ENCODE data around the gene CPEB4.

Gene CPEB4

DNA sequence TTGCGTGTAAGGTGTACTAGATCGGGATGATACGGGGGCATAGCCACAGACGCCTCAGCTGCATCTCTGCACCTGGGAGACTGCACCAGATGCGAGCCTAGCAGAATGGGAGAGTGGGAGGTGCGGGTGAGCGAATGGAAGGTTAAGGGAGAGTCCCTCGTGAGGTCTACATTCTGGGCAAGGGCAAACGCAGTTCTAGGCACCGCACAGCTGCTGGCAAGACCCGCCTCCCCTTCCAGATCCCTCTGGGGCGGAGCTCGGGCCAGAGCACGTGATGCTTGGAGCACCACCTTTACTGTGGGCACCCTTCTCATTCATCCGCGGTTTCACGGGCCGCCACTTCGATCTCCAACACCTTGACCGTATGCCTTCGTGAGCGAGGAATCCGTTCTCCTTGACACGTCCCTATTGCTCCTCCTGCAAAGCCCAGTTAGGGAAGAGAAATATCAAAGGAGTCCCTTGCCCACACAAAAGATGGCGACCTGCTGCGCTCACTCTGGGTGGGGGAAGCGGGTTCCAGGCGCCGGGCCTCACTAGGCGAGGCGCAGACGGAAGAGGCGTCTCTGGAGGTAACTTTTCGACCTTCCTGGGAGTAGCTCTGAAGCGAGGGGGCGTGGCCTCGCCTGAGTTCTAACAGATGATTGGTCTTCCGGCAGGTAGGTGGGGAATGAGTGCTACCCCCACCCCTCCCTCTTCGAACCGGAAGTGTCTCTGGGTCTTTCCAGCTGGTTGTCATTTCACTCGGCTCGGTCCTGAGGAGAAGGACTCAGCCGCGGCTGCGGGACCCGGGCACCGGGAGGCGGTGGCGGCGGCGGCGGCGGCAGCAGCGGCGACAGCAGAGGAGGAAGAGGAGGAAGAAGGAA is at the start of gene CPEB4:
TSS of gene CPEB4 (plus strand) at position 740 of the 863 bp plus-strand sequence. CDS start 1,385 bp downstream, outside the sequence.
- Mint-ChIP-seq H3K36me3 (ENCODE audit: low read depth) (no peaks in the 10 kb centered on the region), H3K27ac (peak within 1 kb of the TSS; percentile 97), H3K9me3 (peaks cover under 1% of the 10 kb centered on the region), H3K27me3 (no peaks in the 10 kb centered on the region), H3K4me1 (peaks cover 78% of the 10 kb centered on the region), H3K4me3 (peak within 1 kb of the TSS; percentile 93)
- DNase-seq (peak; percentile 93), ATAC-seq (peak; percentile 98)

DNA sequence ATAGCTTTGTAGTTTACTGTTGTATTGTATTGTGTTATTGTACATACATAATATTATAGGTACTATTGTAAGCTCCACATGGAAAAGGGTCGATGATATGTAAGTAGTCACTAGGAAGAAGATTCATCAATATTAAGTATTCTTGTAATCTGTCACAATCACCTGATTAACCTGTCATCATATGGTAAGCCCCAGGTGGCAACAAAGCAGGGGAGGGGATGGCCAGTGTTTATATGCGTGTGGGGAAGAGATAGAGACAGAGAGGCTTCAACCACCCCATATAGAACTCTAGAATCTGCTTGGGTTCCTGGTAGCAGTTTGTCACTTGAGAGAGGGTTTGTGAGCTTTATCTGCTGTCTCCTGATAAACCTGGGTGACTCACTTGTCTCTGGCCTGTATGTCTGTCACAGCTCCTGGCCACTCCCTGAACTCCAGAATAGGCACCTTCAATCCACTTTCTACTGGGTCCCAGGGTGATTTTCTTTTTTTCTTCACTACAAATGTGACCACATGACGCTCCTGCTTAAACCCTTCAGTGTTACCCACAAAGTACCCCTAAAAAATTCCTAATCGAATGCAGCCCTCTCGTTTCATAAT is 48.9 kb upstream of the CPEB4 start:
- ATAC-seq (no peak), DNase-seq (no peak)
- H3K4me1 Mint-ChIP-seq = no peaks in the 10 kb centered on the region
- no peaks in the 10 kb centered on the region for H3K27me3 Mint-ChIP-seq
- H3K9me3 Mint-ChIP-seq = no peaks in the 10 kb centered on the region
- no peak overlapping the region for H3K4me3 Mint-ChIP-seq
- H3K36me3 Mint-ChIP-seq (ENCODE audit: low read depth) = no peaks in the 10 kb centered on the region
- H3K27ac Mint-ChIP-seq = no peak overlapping the region

DNA sequence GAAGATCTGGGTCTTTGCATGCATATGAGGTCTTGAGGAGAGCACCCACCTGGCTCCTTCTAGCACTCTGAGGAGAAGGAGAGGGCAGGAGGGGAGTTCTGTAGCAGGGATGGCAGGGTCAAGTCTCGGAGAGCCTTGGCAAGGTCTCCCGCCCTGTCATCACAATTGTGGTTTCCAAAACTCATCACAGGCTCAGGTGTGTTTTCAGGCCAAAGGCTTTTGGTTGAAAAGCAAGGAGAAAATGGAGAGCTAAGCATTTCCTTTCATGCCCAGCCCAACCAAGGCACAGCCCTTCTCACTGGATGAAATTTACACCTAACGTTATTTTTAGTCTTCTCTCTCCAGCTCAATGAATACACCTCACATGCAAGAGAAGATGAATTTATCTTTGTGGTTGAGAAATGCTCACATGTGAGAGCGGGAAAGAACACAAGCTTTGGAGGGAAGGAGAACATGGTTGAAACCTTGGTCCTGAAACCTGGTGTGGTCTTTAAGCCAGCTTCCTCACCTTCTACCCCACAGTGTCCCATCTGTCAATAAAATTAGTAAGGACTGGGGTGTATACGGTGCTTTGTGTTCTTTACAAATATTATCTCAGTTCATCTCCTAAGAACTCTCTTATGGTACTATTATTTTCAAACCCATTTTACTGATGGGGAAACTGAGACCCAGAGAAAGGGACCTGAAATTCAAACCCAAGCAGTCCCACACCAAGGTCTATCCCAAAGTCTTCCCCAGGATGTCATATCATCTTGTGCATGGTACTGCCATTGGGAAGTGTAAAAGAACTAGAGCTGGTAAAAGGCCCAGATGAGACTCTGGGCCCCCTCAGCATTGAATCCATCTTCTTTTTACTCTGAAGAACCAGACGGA is 47.8 kb upstream of the CPEB4 start:
- Mint-ChIP-seq H3K4me3 (no peak overlapping the region), H3K4me1 (no peaks in the 10 kb centered on the region), H3K9me3 (no peaks in the 10 kb centered on the region), H3K27ac (no peak overlapping the region), H3K27me3 (no peaks in the 10 kb centered on the region), H3K36me3 (ENCODE audit: low read depth) (no peaks in the 10 kb centered on the region)
- ATAC-seq (no peak), DNase-seq (no peak)

DNA sequence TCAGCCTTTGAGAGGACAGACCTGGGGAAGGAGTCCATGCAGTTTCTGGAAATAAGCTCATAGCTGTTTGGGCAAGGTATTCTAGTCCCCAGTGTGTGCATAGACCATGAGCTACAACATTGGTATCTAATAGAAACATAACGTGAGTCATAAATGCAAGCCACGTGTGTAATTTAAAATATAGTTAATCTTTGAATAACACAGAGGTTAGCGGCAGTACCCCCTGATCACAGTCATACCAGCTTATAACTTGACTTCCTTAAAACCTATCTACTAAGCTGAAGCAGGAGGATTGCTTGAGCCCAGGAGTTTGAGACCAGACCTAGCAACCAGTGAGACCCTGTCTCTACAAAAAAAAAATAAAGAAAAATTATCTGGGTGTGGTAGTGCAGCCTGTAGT is 46.4 kb upstream of the CPEB4 start:
- Mint-ChIP-seq H3K4me1 (no peaks in the 10 kb centered on the region), H3K9me3 (no peaks in the 10 kb centered on the region), H3K27ac (no peak overlapping the region), H3K36me3 (ENCODE audit: low read depth) (no peaks in the 10 kb centered on the region), H3K27me3 (no peaks in the 10 kb centered on the region), H3K4me3 (no peak overlapping the region)
- ATAC-seq = no peak
- DNase-seq = no peak

DNA sequence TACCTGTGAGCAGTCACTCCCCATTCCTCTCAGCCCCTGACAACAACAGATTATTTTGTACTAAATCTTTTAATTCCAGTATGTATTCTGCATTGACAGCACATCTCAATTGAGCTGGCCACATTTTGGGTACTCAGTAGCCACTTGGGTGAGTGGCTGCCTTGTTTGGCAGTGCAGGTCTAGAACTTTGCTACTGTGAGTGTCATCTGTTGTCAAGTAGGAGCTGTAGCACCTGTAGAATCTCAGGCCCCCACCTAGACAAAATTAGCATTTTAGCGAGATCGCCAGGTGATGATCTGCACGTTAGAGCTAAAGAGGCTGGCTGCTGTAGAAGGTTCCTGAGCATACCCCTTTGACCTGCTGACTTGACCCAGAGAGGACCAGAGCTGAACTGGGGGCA is 44.4 kb upstream of the CPEB4 start:
- Mint-ChIP-seq H3K36me3 (ENCODE audit: low read depth) (no peaks in the 10 kb centered on the region), H3K4me1 (no peaks in the 10 kb centered on the region), H3K27me3 (no peaks in the 10 kb centered on the region), H3K9me3 (peaks cover 10% of the 10 kb centered on the region), H3K27ac (no peak overlapping the region), H3K4me3 (no peak overlapping the region)
- DNase-seq = no peak
- no peak for ATAC-seq

DNA sequence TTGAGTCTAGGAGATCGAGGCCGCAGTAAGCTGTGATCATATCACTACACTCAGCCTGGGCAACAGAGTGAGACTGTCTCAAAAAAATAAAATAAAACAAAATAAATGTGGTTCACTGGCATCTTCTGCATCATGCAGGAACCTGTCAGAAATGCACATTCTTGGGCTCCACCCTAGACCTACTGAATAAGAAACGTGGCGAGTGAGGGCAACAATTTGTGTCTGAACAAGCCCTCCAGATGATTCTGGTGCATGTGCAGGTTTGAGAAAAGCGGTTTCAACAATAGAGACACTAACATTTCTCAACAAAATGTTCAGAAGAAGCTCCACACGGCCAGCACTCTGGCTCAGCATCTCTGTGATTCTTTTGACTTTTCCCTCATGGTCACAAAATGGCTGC is 42.8 kb upstream of the CPEB4 start:
- H3K9me3 Mint-ChIP-seq = peaks cover 14% of the 10 kb centered on the region
- H3K27ac Mint-ChIP-seq = no peak overlapping the region
- no peak for ATAC-seq
- no peak overlapping the region for H3K4me3 Mint-ChIP-seq
- H3K36me3 Mint-ChIP-seq (ENCODE audit: low read depth) = no peaks in the 10 kb centered on the region
- H3K27me3 Mint-ChIP-seq = no peaks in the 10 kb centered on the region
- no peak for DNase-seq
- H3K4me1 Mint-ChIP-seq = no peaks in the 10 kb centered on the region

DNA sequence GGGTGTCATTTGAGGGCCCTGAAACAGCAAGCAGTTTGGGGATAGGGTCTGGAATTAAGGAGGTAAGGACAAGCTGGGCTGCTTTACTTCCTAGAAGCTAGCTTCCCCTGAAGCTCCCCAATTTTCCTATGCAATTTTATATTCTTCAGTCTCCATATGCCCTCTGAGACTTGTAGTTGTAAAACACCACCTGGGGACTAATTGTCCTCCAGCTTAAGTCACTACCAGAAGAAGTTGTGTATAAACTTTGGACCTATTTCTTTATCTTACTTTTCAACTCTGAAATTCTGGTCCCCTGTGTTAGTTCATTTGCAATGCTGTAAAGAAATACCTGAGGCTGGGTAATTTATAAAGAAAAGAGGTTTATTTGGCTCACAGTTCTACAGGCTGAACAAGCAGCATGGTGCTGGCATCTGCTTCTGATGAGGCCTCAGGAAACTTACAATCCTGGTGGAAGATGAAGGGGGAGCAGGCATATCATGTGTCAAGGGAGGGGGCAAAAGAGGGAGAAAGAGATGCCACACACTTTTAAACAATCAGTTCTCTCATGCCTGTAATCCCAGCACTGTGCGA is 41.1 kb upstream of the CPEB4 start:
- H3K9me3 Mint-ChIP-seq = peaks cover 14% of the 10 kb centered on the region
- no peaks in the 10 kb centered on the region for H3K36me3 Mint-ChIP-seq (ENCODE audit: low read depth)
- peaks cover 8% of the 10 kb centered on the region for H3K27me3 Mint-ChIP-seq

DNA sequence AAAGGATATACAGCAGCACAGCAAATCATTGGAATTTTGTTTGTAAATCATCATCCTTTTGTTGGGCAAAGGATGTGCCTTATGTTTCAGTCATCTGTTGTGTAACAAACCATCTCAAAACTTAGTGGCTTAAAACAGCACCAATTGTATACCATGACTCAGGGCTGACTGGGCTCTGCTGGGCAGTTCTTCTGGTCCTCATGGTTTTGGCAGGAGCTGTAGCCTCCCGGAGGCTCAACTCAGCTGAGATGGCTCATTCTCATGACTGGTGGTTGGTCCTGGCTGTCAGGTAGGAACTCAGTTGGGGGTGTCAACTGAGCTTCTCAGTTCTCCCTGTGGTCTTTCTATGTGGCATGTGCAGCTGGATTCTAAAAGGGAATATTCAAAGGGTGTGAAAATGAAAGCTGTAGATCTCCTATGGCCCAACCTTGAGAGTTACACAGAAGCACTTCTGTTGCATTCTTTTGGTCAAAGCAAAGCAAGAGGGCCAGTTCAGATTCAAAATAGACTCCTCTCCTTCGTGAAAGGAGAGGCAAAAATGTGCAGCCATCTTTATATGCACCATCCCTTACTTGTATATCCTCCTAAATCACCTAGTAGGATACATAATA is 39.1 kb upstream of the CPEB4 start:
- no peaks in the 10 kb centered on the region for H3K36me3 Mint-ChIP-seq (ENCODE audit: low read depth)
- ATAC-seq (no peak), DNase-seq (no peak)
- no peak overlapping the region for H3K4me3 Mint-ChIP-seq
- no peak overlapping the region for H3K27ac Mint-ChIP-seq
- peaks cover 5% of the 10 kb centered on the region for H3K4me1 Mint-ChIP-seq
- peaks cover 14% of the 10 kb centered on the region for H3K9me3 Mint-ChIP-seq
- H3K27me3 Mint-ChIP-seq = peaks cover 11% of the 10 kb centered on the region

More for the DNA sequence above, 41.1 kb upstream of the CPEB4 start:
- H3K4me3 Mint-ChIP-seq = no peak overlapping the region
- H3K4me1 Mint-ChIP-seq = no peaks in the 10 kb centered on the region
- ATAC-seq (no peak), DNase-seq (no peak)
- no peak overlapping the region for H3K27ac Mint-ChIP-seq

DNA sequence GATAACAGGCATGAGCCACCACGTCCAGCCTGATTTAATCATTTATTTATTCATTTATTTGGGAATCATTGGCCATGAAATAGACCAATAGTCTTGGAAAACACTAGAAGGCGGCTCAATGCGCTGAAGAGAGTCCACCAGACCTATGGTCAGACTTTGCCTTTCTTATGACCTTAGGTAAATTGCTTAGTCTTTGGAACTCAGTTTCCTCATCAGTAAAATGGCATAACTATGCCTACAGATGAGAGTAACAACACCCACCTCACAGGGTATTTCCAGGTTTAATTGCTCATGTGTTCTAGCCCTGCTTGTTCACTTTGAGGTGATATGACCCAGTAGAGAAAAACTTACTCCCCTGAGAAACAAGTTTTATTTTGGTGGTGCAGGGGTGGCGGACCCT is 38.2 kb upstream of the CPEB4 start:
- no peak overlapping the region for H3K4me3 Mint-ChIP-seq
- no peak overlapping the region for H3K27ac Mint-ChIP-seq
- ATAC-seq = no peak
- peaks cover 14% of the 10 kb centered on the region for H3K9me3 Mint-ChIP-seq
- H3K27me3 Mint-ChIP-seq = peaks cover 11% of the 10 kb centered on the region
- H3K36me3 Mint-ChIP-seq (ENCODE audit: low read depth) = no peaks in the 10 kb centered on the region
- peaks cover 9% of the 10 kb centered on the region for H3K4me1 Mint-ChIP-seq
- no peak for DNase-seq

DNA sequence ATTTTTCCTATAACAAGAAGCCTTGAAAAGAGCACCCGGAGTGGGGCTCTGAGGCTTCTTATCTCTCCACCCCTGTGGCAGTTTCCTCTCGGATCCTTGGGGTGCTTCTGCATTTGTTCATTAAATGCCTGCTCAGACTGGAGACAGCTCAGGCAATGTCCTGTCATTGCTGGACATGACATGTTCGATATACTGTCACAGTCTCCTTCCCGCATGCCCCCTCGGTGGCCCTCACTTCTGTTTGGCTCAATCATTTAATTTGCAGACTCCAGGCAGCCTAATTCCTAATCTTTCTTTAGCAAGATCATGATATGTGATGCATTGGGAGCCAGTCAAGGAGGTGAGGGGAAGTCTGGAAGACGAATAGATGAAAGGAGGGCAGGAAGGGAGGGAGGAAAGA is 37.5 kb upstream of the CPEB4 start:
- no peaks in the 10 kb centered on the region for H3K36me3 Mint-ChIP-seq (ENCODE audit: low read depth)
- ATAC-seq = no peak
- peaks cover 13% of the 10 kb centered on the region for H3K27me3 Mint-ChIP-seq
- no peak overlapping the region for H3K27ac Mint-ChIP-seq
- H3K4me1 Mint-ChIP-seq = peaks cover 13% of the 10 kb centered on the region
- no peak overlapping the region for H3K4me3 Mint-ChIP-seq
- no peak for DNase-seq
- H3K9me3 Mint-ChIP-seq = peaks cover 14% of the 10 kb centered on the region

DNA sequence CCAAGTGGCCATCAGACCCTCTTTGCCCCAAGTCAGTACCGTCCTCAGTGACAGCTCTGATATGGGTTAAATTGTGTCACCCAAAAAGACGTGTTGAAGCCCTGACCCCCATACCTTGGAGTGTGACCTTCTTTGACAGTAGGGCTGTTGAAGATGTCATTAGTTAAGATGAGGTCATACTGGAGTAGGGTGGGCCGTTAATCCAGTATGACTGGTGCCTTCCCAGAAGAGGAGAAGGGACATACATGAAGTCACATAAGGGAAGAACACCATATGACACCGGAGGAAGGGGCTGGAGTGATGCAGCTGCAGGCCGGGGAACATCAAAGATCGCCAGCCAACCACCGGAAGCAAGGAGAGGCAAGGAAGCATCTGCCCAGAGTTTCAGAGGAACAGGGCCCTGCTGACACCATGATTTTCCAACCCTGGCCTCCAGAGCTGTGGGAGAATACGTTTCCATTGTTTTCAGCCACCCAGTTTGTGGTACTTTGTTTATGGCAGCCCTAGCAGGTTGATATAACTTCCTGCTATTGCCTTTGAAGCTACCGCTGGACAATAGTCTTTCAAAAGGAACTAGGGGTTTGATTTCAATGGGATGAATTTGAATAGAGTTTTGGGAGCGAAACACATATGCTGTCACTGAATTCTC is 36.4 kb upstream of the CPEB4 start:
- ATAC-seq (no peak), DNase-seq (no peak)
- Mint-ChIP-seq H3K9me3 (peaks cover 14% of the 10 kb centered on the region), H3K4me3 (no peak overlapping the region), H3K4me1 (peaks cover 15% of the 10 kb centered on the region), H3K36me3 (ENCODE audit: low read depth) (no peaks in the 10 kb centered on the region), H3K27ac (no peak overlapping the region), H3K27me3 (peaks cover 13% of the 10 kb centered on the region)

DNA sequence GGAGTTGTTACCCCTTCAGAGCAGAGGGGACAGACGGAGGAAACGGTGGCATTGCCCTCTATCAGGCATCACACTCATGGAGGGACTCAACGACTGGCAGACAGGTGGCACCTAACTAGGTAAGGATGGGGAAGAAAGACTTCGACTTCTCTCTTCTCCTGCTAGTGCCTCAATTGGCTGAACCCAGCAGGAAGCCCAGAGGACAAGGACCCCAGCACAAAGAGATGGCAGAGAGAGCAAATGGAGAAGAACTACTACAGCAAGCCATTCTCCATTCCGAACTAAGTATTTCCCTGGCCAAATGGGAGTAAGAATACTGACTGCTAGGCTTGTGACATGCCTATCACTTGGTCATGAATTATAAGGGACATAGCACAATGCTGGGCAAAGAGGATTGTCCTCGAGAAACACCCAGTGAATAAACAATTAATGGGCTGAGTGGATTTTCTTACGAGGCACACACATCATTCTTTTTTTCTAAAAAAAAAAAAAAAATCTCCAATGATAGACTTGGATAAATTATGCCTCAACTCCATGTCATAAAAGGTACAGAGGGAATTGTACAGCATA is 35.3 kb upstream of the CPEB4 start:
- H3K27ac Mint-ChIP-seq = no peak overlapping the region
- peaks cover 12% of the 10 kb centered on the region for H3K9me3 Mint-ChIP-seq
- no peak overlapping the region for H3K4me3 Mint-ChIP-seq

DNA sequence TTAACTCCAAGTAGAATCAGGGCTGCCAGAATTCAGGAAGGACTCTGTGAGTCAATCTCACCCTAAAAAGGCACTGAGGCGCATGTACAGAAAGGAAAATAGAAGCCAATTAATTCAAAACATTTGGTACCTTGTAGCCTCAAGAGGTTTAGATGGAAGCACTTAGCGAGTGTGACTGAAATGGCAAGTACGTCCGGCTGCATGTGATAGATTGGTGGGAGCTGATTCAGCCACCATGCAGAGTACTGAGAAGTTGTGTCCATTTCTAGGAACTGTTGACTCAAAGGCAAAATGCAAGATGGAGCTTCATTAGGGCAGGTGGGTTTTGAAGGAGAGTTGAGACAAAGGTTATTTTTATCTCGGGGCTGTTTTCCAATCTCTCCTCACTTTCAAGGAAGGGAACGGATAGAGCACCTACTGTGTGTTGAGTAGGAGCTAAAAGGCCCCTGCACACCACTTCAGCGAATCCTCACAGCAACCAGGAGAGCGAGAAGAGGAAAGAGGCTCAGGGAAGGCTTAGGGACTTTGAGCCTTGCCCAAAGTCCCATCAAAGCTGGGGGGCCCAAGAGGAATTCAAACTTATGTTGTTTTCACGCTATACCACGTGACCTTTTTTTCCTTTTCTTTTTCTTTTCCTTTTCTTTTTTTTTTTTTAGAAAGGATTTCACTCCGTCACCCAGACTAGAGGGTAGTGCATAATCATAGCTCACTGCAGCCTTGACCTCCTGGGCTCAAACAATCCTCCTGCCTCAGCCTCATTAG is 34.6 kb upstream of the CPEB4 start:
- ATAC-seq (no peak), DNase-seq (no peak)
- H3K27ac Mint-ChIP-seq = peak overlapping the region; percentile 20
- peaks cover 13% of the 10 kb centered on the region for H3K27me3 Mint-ChIP-seq
- H3K9me3 Mint-ChIP-seq = peaks cover 7% of the 10 kb centered on the region
- H3K4me3 Mint-ChIP-seq = no peak overlapping the region
- H3K36me3 Mint-ChIP-seq (ENCODE audit: low read depth) = no peaks in the 10 kb centered on the region
- peaks cover 15% of the 10 kb centered on the region for H3K4me1 Mint-ChIP-seq

More for the DNA sequence above, 35.3 kb upstream of the CPEB4 start:
- ATAC-seq = no peak
- no peaks in the 10 kb centered on the region for H3K36me3 Mint-ChIP-seq (ENCODE audit: low read depth)
- no peak for DNase-seq
- peaks cover 15% of the 10 kb centered on the region for H3K4me1 Mint-ChIP-seq
- H3K27me3 Mint-ChIP-seq = peaks cover 13% of the 10 kb centered on the region

Data from activated naive CD8-positive, alpha-beta T cell treated with anti-CD3 and anti-CD28 coated beads, Interleukin-2, amount 50 U/mL, for 24 hours (primary cell).